ENCODE results near the gene WT1.

WT1 gene

GRCh38 chr11:32388871-32389770, 46.2 kb downstream of the WT1 start:
- DNase-seq = no peak
- 0 out of 2 replicates have a peak overlapping the region, but pooled peaks have one; percentile 27 for H3K4me2 ChIP-seq (ENCODE audit: insufficient read depth, low read length)
- H3K79me2 ChIP-seq (ENCODE audit: insufficient read depth, low read length) = peaks cover 15% of the 10 kb centered on the region
- peaks cover 79% of the 10 kb centered on the region for H3K36me3 ChIP-seq (ENCODE audit: insufficient read depth, low read length)
- H4K20me1 ChIP-seq (ENCODE audit: insufficient read depth, low read length) = no peaks in the 10 kb centered on the region
- no peak for ATAC-seq (ENCODE audit: insufficient read depth, low read depth)
- no peaks in the 10 kb centered on the region for H3K9me3 ChIP-seq (ENCODE audit: insufficient read depth, low read length, severe bottlenecking)
- peaks cover 93% of the 10 kb centered on the region for H3K4me1 ChIP-seq (ENCODE audit: insufficient read depth, low read length)
- H3K27ac ChIP-seq (ENCODE audit: low read length) = peak overlapping the region; percentile 52
- no peak overlapping the region for H3K4me3 ChIP-seq (ENCODE audit: low read depth in 1 of 2, low read length in 2 of 2)
- no peak overlapping the region for H3K9ac ChIP-seq (ENCODE audit: low read depth, low read length)
- TF ChIP-seq CTCF (IDR thresholded peaks at IDR 0.05; ENCODE audit: borderline replicate concordance, extremely low read depth, low read length, poor library complexity, severe bottlenecking) (no peak), EZH2 (IDR thresholded peaks at IDR 0.05; ENCODE audit: borderline replicate concordance, low read depth, low read length, severe bottlenecking) (no peak)
- H3K27me3 ChIP-seq (ENCODE audit: insufficient read depth, low read length, poor library complexity) = no peaks in the 10 kb centered on the region
- H2AFZ ChIP-seq (ENCODE audit: low read depth, low read length) = no peak overlapping the region

- H3K4me3 ChIP-seq (ENCODE audit: low read depth in 1 of 2, low read length in 2 of 2) = no peak overlapping the region
- H3K9ac ChIP-seq (ENCODE audit: low read depth, low read length) = no peak overlapping the region
- no peaks in the 10 kb centered on the region for H3K27me3 ChIP-seq (ENCODE audit: insufficient read depth, low read length, poor library complexity)
- DNase-seq (no peak), ATAC-seq (ENCODE audit: insufficient read depth, low read depth) (no peak)
- H3K4me2 ChIP-seq (ENCODE audit: insufficient read depth, low read length) = peak overlapping the region; percentile 27; the same call in 1 of the 2 replicates
- H3K27ac ChIP-seq (ENCODE audit: low read length) = peak overlapping the region; percentile 52
- peaks cover 76% of the 10 kb centered on the region for H3K36me3 ChIP-seq (ENCODE audit: insufficient read depth, low read length)
- H4K20me1 ChIP-seq (ENCODE audit: insufficient read depth, low read length) = no peaks in the 10 kb centered on the region
- peaks cover 88% of the 10 kb centered on the region for H3K4me1 ChIP-seq (ENCODE audit: insufficient read depth, low read length)
- H3K9me3 ChIP-seq (ENCODE audit: insufficient read depth, low read length, severe bottlenecking) = no peaks in the 10 kb centered on the region
- no peak overlapping the region for H2AFZ ChIP-seq (ENCODE audit: low read depth, low read length)
- peaks cover 8% of the 10 kb centered on the region for H3K79me2 ChIP-seq (ENCODE audit: insufficient read depth, low read length)
- TF ChIP-seq EZH2 (IDR thresholded peaks at IDR 0.05; ENCODE audit: borderline replicate concordance, low read depth, low read length, severe bottlenecking) (no peak), CTCF (IDR thresholded peaks at IDR 0.05; ENCODE audit: borderline replicate concordance, extremely low read depth, low read length, poor library complexity, severe bottlenecking) (no peak)
Observed at GRCh38 chr11:32388365-32388764, 47.0 kb downstream of the WT1 start.

GRCh38 chr11:32387411-32387810, 47.9 kb downstream of the WT1 start:
- no peaks in the 10 kb centered on the region for H4K20me1 ChIP-seq (ENCODE audit: insufficient read depth, low read length)
- no peak for ATAC-seq (ENCODE audit: insufficient read depth, low read depth)
- no peaks in the 10 kb centered on the region for H3K27me3 ChIP-seq (ENCODE audit: insufficient read depth, low read length, poor library complexity)
- H3K79me2 ChIP-seq (ENCODE audit: insufficient read depth, low read length) = peaks cover 2% of the 10 kb centered on the region; the same call in 1 of the 2 replicates
- no peak overlapping the region for H2AFZ ChIP-seq (ENCODE audit: low read depth, low read length)
- no peak overlapping the region; the same call in 1 of the 2 replicates for H3K4me2 ChIP-seq (ENCODE audit: insufficient read depth, low read length)
- no peak overlapping the region for H3K4me3 ChIP-seq (ENCODE audit: low read depth in 1 of 2, low read length in 2 of 2)
- H3K9me3 ChIP-seq (ENCODE audit: insufficient read depth, low read length, severe bottlenecking) = no peaks in the 10 kb centered on the region
- no peak overlapping the region for H3K9ac ChIP-seq (ENCODE audit: low read depth, low read length)
- peaks cover 71% of the 10 kb centered on the region for H3K36me3 ChIP-seq (ENCODE audit: insufficient read depth, low read length)
- peak overlapping the region; percentile 52 for H3K27ac ChIP-seq (ENCODE audit: low read length)
- H3K4me1 ChIP-seq (ENCODE audit: insufficient read depth, low read length) = peaks cover 79% of the 10 kb centered on the region
- TF ChIP-seq CTCF (IDR thresholded peaks at IDR 0.05; ENCODE audit: borderline replicate concordance, extremely low read depth, low read length, poor library complexity, severe bottlenecking) (no peak), EZH2 (IDR thresholded peaks at IDR 0.05; ENCODE audit: borderline replicate concordance, low read depth, low read length, severe bottlenecking) (no peak)
- DNase-seq = no peak

All from DND-41 (cell line).